Sigmoid colon (tissue), 7 donors: ENCODE measurements around the gene PRRT1B. TPM values are rescaled to one million over a fixed set of nuclear protein-coding genes. Genes with fewer than 3 reads are reported as not detected.

Experiments
- DNase-seq: peaks from one replicate; pipeline ENCODE4 v3.0.0-alpha.2; 2019
- H3K27ac ChIP-seq, 4 donors: fragments of 200-600 bp; sonication (generic); one replicate each; pipeline ENCODE4 v1.5.1; 2016 to 2019; ENCODE audit warnings: mild to moderate bottlenecking in 1 of 4
- H3K27me3 ChIP-seq, 3 donors: fragments of 200-600 bp; sonication (generic); one replicate each; pipeline ENCODE4 v1.5.1; 2019; ENCODE audit warnings: mild to moderate bottlenecking in 1 of 3
- H3K36me3 ChIP-seq, 4 donors: fragments of 200-600 bp; sonication (generic); one replicate each; pipeline ENCODE4 v1.5.1; 2016 to 2019
- H3K4me1 ChIP-seq, 4 donors: fragments of 200-600 bp; sonication (generic); one replicate each; pipeline ENCODE4 v1.5.1; 2017 to 2019
- H3K4me3 ChIP-seq, 4 donors: fragments of 200-600 bp; sonication (generic); one replicate each; pipeline ENCODE4 v1.5.1; 2017 to 2019; ENCODE audit warnings: mild to moderate bottlenecking in 2 of 4, moderate library complexity in 1 of 4
- H3K9me3 ChIP-seq, 4 donors: fragments of 200-600 bp in 3 of 4; sonication (generic) in 3 of 4; one replicate each; pipeline versions ENCODE4 v1.5.1 to v1.6.1; 2013 to 2019
- EP300 ChIP-seq, 4 donors: sonication (generic); formaldehyde crosslinking; IDR thresholded peaks; one replicate each; pipeline ENCODE4 v1.6.1; 2017; ENCODE audit warnings: antibody characterized with exemption in 4 of 4
- POLR2A ChIP-seq, 2 donors: fragments of 450-650 bp; IDR thresholded peaks; one replicate each; pipeline ENCODE4 v1.6.1; 2016; ENCODE audit warnings: antibody characterized with exemption in 2 of 2, mild to moderate bottlenecking in 2 of 2, moderate library complexity in 2 of 2
- POLR2AphosphoS5 ChIP-seq, 4 donors: sonication (generic); formaldehyde crosslinking; IDR thresholded peaks; one replicate each; pipeline ENCODE4 v1.6.1; 2017; ENCODE audit warnings: antibody characterized with exemption in 4 of 4
- WGBS, 2 donors: extraction: QIAGEN DNeasy Blood & Tissue Kit; methylation state at CpG; one replicate each; pipeline ENCODE4 v1.1.7; 2013; 5-methylcytosine and 5-hydroxymethylcytosine counted together
- intact Hi-C: fragments of 100-400 bp; cut with DNase I; formaldehyde crosslinking; loops from one replicate; pipeline ENCODE4 v1.15.1; 2023
- polyA plus RNA-seq, 3 donors: library from polyadenylated mRNA; stranded (reverse); fragments of 200-250 nt; gene quantifications; one replicate each; pipeline ENCODE4 v1.2.3, GENCODE V29; 2013
- total RNA-seq, 4 donors: library from RNA; depleted of rRNA; stranded (reverse); fragments of >200 nt; gene quantifications; one replicate each; pipeline ENCODE4 v1.1.0, GENCODE V29; 2016
- TF ChIP-seq, protein P1 (sequence below), 4 experiments: fragments of 450-650 bp in 3 of 4; fragments of 200-600 bp in 1 of 4; IDR thresholded peaks; one replicate each; pipeline ENCODE4 v1.5.1; 2016 to 2019; ENCODE audit warnings: antibody characterized with exemption in 4 of 4, mild to moderate bottlenecking in 3 of 4, moderate library complexity in 2 of 4
- donor health status: healthy with polysubstance abuse.
- donor health status: Bipolar disorder and iron deficiency.
- donor health status: healthy.

PRRT1B gene
- total and polyA plus RNA-seq, 7 donors, result 0.45 to 3.6 (median 1.4) TPM; not detected in 4

- TF ChIP-seq, protein P1, sequence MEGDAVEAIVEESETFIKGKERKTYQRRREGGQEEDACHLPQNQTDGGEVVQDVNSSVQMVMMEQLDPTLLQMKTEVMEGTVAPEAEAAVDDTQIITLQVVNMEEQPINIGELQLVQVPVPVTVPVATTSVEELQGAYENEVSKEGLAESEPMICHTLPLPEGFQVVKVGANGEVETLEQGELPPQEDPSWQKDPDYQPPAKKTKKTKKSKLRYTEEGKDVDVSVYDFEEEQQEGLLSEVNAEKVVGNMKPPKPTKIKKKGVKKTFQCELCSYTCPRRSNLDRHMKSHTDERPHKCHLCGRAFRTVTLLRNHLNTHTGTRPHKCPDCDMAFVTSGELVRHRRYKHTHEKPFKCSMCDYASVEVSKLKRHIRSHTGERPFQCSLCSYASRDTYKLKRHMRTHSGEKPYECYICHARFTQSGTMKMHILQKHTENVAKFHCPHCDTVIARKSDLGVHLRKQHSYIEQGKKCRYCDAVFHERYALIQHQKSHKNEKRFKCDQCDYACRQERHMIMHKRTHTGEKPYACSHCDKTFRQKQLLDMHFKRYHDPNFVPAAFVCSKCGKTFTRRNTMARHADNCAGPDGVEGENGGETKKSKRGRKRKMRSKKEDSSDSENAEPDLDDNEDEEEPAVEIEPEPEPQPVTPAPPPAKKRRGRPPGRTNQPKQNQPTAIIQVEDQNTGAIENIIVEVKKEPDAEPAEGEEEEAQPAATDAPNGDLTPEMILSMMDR (IDR thresholded peaks at IDR 0.05), result no peak
- no peak for TF ChIP-seq POLR2AphosphoS5 (IDR thresholded peaks at IDR 0.05)
- TF ChIP-seq POLR2A (IDR thresholded peaks at IDR 0.05), result no peak
- no peak for TF ChIP-seq EP300 (IDR thresholded peaks at IDR 0.05)
- no peak overlapping the region for H3K27ac ChIP-seq
- H3K27me3 ChIP-seq, result peaks cover 13 to 44% (median 36%) of the 10 kb centered on the region in 3 donors
- no peak for DNase-seq
- no peaks in the 10 kb centered on the region for H3K36me3 ChIP-seq
- WGBS, 2 donors, result 40 to 84% methylated on average over 54 of the region's 54 CpGs
- H3K4me3 ChIP-seq, result no peak overlapping the region
- intact Hi-C loops, result no loop called here
- H3K4me1 ChIP-seq, result no peaks in the 10 kb centered on the region
- no peaks in the 10 kb centered on the region for H3K9me3 ChIP-seq
These were observed 9.6 kb downstream of the PRRT1B start for GRCh38 chr9:131554843-131555351.

DNA sequence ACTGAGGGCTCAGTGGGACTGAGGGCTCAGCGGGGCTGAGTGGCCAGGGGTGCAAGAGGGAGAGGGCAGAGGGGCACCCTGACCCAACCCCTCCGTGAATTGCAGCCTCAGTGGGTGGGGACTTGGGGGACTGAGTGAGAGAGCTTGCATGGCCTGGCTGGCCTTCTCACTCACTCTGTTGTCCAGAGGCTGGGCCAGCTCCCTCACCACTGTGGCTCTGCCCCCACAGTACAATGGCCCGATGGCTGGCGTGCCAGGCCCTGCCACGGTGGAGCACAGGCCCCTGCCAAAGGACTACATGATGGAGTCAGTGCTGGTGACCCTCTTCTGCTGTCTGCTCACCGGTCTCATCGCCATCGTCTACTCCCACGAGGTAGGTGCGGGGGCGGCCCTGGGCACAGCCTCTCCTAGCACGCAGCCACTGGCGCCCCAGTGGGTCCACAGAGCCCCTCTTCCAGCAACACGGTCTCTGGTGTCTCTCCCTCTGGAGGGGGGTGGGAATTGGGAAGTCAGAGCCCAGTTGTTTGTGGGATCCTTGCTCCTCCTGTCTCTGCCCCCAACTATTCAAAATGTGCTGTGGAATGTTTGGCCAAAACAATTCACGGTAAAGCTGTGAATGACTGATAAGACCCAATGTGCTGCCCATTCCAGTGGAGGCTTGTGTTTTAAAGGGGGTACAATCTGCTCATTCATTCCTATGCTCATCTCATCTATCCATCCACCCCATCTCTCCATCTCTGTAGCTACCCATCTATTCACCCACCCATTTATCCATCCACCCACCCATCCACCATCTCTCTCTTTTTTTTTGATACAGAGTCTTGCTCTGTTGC, 10.7 kb downstream of the PRRT1B start:
- no peaks in the 10 kb centered on the region for H3K36me3 ChIP-seq
- H3K27me3 ChIP-seq, result peaks cover 13 to 44% (median 36%) of the 10 kb centered on the region in 3 donors
- H3K4me3 ChIP-seq, result no peak overlapping the region
- no peak for DNase-seq
- no peaks in the 10 kb centered on the region for H3K9me3 ChIP-seq
- TF ChIP-seq, protein P1 (IDR thresholded peaks at IDR 0.05), result no peak
- no peak for TF ChIP-seq POLR2AphosphoS5 (IDR thresholded peaks at IDR 0.05)
- no peak for TF ChIP-seq POLR2A (IDR thresholded peaks at IDR 0.05)
- no peak for TF ChIP-seq EP300 (IDR thresholded peaks at IDR 0.05)
- intact Hi-C loops, result no loop called here
- WGBS, 2 donors, result 92 to 94% methylated on average over 15 of the region's 15 CpGs
- H3K27ac ChIP-seq, result no peak overlapping the region
- H3K4me1 ChIP-seq, result no peaks in the 10 kb centered on the region

GRCh38 chr9:131557855-131558548, 12.7 kb downstream of the PRRT1B start:
- TF ChIP-seq POLR2AphosphoS5 (IDR thresholded peaks at IDR 0.05), result no peak
- no peak for TF ChIP-seq EP300 (IDR thresholded peaks at IDR 0.05)
- TF ChIP-seq, protein P1 (IDR thresholded peaks at IDR 0.05), result no peak
- TF ChIP-seq POLR2A (IDR thresholded peaks at IDR 0.05), result no peak
- Histone ChIP-seq H3K4me3 (no peak overlapping the region), H3K36me3 (no peaks in the 10 kb centered on the region), H3K9me3 (peaks cover 0 to 5% (median 1%) of the 10 kb centered on the region in 4 donors), H3K27me3 (peaks cover 13 to 35% (median 34%) of the 10 kb centered on the region in 3 donors), H3K4me1 (no peaks in the 10 kb centered on the region), H3K27ac (no peak overlapping the region)
- DNase-seq, result no peak
- intact Hi-C loops, result no loop called here
- 93 to 96% methylated on average over 25 of the region's 25 CpGs for WGBS, 2 donors

- 59 to 74% methylated on average over 1 of the region's 1 CpG for WGBS, 2 donors
- peaks cover 0 to 5% (median 1%) of the 10 kb centered on the region in 4 donors for H3K9me3 ChIP-seq
- no peak for TF ChIP-seq EP300 (IDR thresholded peaks at IDR 0.05)
- no peak for TF ChIP-seq POLR2A (IDR thresholded peaks at IDR 0.05)
- no peak for TF ChIP-seq POLR2AphosphoS5 (IDR thresholded peaks at IDR 0.05)
- TF ChIP-seq, protein P1 (IDR thresholded peaks at IDR 0.05), result no peak
- no peaks in the 10 kb centered on the region for H3K4me1 ChIP-seq
- DNase-seq, result no peak
- no peak overlapping the region for H3K4me3 ChIP-seq
- no peaks in the 10 kb centered on the region for H3K36me3 ChIP-seq
- H3K27me3 ChIP-seq, result peaks cover 7 to 20% (median 19%) of the 10 kb centered on the region in 3 donors
- no peak overlapping the region for H3K27ac ChIP-seq
- intact Hi-C loops, result no loop called here
These were observed 14.2 kb downstream of the PRRT1B start for GRCh38 chr9:131559421-131560000.
